Liver (tissue), 9 donors: ENCODE results near the gene CRYBA1. TPM values are rescaled to one million over a fixed set of nuclear protein-coding genes. Genes with fewer than 3 reads are reported as not detected.

Experiments
- DNase-seq: peaks from one replicate; pipeline ENCODE4 v3.0.0-alpha.2; 2017; ENCODE audit warnings: low spot score
- H3K27ac ChIP-seq, 2 donors: one replicate each; pipeline ENCODE4 v1.7.0; 2013; ENCODE audit warnings: inconsistent platforms in 2 of 2, low read length in 2 of 2, control low read depth in 1 of 2, low read depth in 1 of 2, mild to moderate bottlenecking in 1 of 2
- H3K27me3 ChIP-seq, 4 donors: one replicate each; pipeline versions ENCODE4 v1.6.1 to v1.7.0; 2013; ENCODE audit warnings: low read length in 3 of 4, inconsistent platforms in 1 of 4, mild to moderate bottlenecking in 1 of 4, moderate library complexity in 1 of 4; ENCODE audit not compliant: control insufficient read depth in 4 of 4, insufficient read depth in 4 of 4
- H3K36me3 ChIP-seq, 4 donors: one replicate each; pipeline versions ENCODE4 v1.6.1 to v1.7.0; 2013; ENCODE audit warnings: low read length in 3 of 4, mild to moderate bottlenecking in 3 of 4, low read depth in 1 of 4, moderate library complexity in 1 of 4; ENCODE audit not compliant: control insufficient read depth in 4 of 4, insufficient read depth in 3 of 4
- H3K4me1 ChIP-seq, 4 donors: one replicate each; pipeline versions ENCODE4 v1.6.1 to v1.7.0; 2013; ENCODE audit warnings: low read length in 3 of 4, mild to moderate bottlenecking in 3 of 4, moderate library complexity in 1 of 4; ENCODE audit not compliant: control insufficient read depth in 4 of 4, insufficient read depth in 4 of 4
- H3K4me3 ChIP-seq, 3 donors: one replicate each; pipeline versions ENCODE4 v1.6.1 to v1.7.0; 2013; ENCODE audit warnings: low read length in 3 of 3, control low read depth in 1 of 3, low read depth in 1 of 3, mild to moderate bottlenecking in 1 of 3
- H3K9ac ChIP-seq, 2 donors: one replicate each; pipeline ENCODE4 v1.7.0; 2013; ENCODE audit warnings: low read length in 2 of 2, mild to moderate bottlenecking in 2 of 2, moderate library complexity in 2 of 2, control low read depth in 1 of 2, low read depth in 1 of 2
- H3K9me3 ChIP-seq, 4 donors: one replicate each; pipeline versions ENCODE4 v1.6.1 to v1.7.0; 2013; ENCODE audit warnings: low read length in 3 of 4; ENCODE audit not compliant: control insufficient read depth in 4 of 4
- ATF3 ChIP-seq: IDR thresholded peaks from 2 replicates; pipeline ENCODE4 v1.6.1; 2016; ENCODE audit warnings: antibody characterized with exemption
- CTCF ChIP-seq: fragments of 150-350 bp; IDR thresholded peaks from 2 replicates; pipeline ENCODE4 v1.5.1; 2017; ENCODE audit warnings: improper control_type of control experiment, low read depth, low read length; ENCODE audit not compliant: missing input control
- EGR1 ChIP-seq, 2 donors: IDR thresholded peaks; 2 replicates each; pipeline ENCODE4 v1.6.1; 2016 to 2018; ENCODE audit warnings: antibody characterized with exemption in 2 of 2, low read depth in 2 of 2
- FOXA1 ChIP-seq: IDR thresholded peaks from 2 replicates; pipeline ENCODE4 v1.6.1; 2016; ENCODE audit warnings: antibody characterized with exemption
- GABPA ChIP-seq, 2 donors: IDR thresholded peaks in 1 of 2; conservative IDR thresholded peaks in 1 of 2; 2 replicates each; pipeline ENCODE4 v1.6.1; 2016; ENCODE audit warnings: antibody characterized with exemption in 2 of 2, mild to moderate bottlenecking in 1 of 2, moderate library complexity in 1 of 2
- HNF4A ChIP-seq, 2 donors: conservative IDR thresholded peaks; 2 replicates each; pipeline ENCODE4 v1.6.1; 2016; ENCODE audit warnings: antibody characterized with exemption in 2 of 2, mild to moderate bottlenecking in 2 of 2
- HNF4G ChIP-seq: IDR thresholded peaks from 2 replicates; pipeline ENCODE4 v1.6.1; 2016; ENCODE audit warnings: antibody characterized with exemption
- MAX ChIP-seq: IDR thresholded peaks from 2 replicates; pipeline ENCODE4 v1.6.1; 2016; ENCODE audit warnings: antibody characterized with exemption
- NR2F2 ChIP-seq: IDR thresholded peaks from 2 replicates; pipeline ENCODE4 v1.6.1; 2016; ENCODE audit warnings: antibody characterized with exemption
- RAD21 ChIP-seq, 2 donors: IDR thresholded peaks; 2 replicates each; pipeline ENCODE4 v1.6.1; 2016; ENCODE audit warnings: antibody characterized with exemption in 2 of 2, mild to moderate bottlenecking in 2 of 2
- REST ChIP-seq: IDR thresholded peaks from 2 replicates; pipeline ENCODE4 v1.6.1; 2016; ENCODE audit warnings: antibody characterized with exemption, mild to moderate bottlenecking
- RXRA ChIP-seq, 2 donors: IDR thresholded peaks; 2 replicates each; pipeline ENCODE4 v1.6.1; 2017 to 2018; ENCODE audit warnings: antibody characterized with exemption in 2 of 2, mild to moderate bottlenecking in 1 of 2
- SP1 ChIP-seq: IDR thresholded peaks from 2 replicates; pipeline ENCODE4 v1.6.1; 2018; ENCODE audit warnings: antibody characterized with exemption, mild to moderate bottlenecking
- TAF1 ChIP-seq: conservative IDR thresholded peaks from 2 replicates; pipeline ENCODE4 v1.6.1; 2016; ENCODE audit warnings: antibody characterized with exemption, mild to moderate bottlenecking
- YY1 ChIP-seq: IDR thresholded peaks from 2 replicates; pipeline ENCODE4 v1.6.1; 2016; ENCODE audit warnings: antibody characterized with exemption, mild to moderate bottlenecking
- ZBTB33 ChIP-seq: IDR thresholded peaks from 2 replicates; pipeline ENCODE4 v1.6.1; 2016; ENCODE audit warnings: antibody characterized with exemption
- WGBS: extraction: QIAGEN DNeasy Blood & Tissue Kit; methylation state at CpG from one replicate; pipeline ENCODE4 v1.1.7; 2013; 5-methylcytosine and 5-hydroxymethylcytosine counted together
- polyA plus RNA-seq, 2 donors: library from polyadenylated mRNA; stranded (reverse) in 1 of 2; unstranded in 1 of 2; fragments of 200-250 nt in 1 of 2; fragments of >200 nt in 1 of 2; fragmentation: Nextera tagmentation in 1 of 2; extraction: Ambion mirVana in 1 of 2; gene quantifications; one replicate each; pipeline versions ENCODE4 v1.2.1 to v1.2.3, GENCODE V29; 2013 to 2015
- total RNA-seq, 2 donors: library from RNA; depleted of rRNA; stranded (reverse); fragments of >200 nt; gene quantifications; one replicate each; pipeline ENCODE4 v1.2.3, GENCODE V29; 2014
- donor health status: healthy.
- donor health status: healthy.
- donor health status: healthy.
- donor health status: healthy.
- donor health status: healthy.

The CRYBA1 gene
- total and polyA plus RNA-seq, 4 donors, result not detected

- peaks cover 15 to 58% (median 46%) of the 10 kb centered on the region in 4 donors for H3K36me3 ChIP-seq
- TF ChIP-seq ATF3 (no peak), MAX (no peak), CTCF (no peak), ZBTB33 (no peak), NR2F2 (no peak), SP1 (no peak), GABPA (IDR thresholded peaks at IDR 0.05 in 1 of 2, conservative IDR thresholded peaks at IDR 0.05 in 1 of 2) (no peak), YY1 (no peak), FOXA1 (no peak), EGR1 (IDR thresholded peaks at IDR 0.05; ENCODE audit: low read depth in 2 of 2) (no peak), TAF1 (no peak), RXRA (IDR thresholded peaks at IDR 0.05) (no peak)
- H3K27me3 ChIP-seq, result no peaks in the 10 kb centered on the region
- H3K4me3 ChIP-seq, result no peak overlapping the region
- H3K9ac ChIP-seq, result no peak overlapping the region
- peaks cover 0 to 7% (median 3%) of the 10 kb centered on the region in 4 donors for H3K4me1 ChIP-seq
- peaks cover 0 to 2% (median 0%) of the 10 kb centered on the region in 4 donors for H3K9me3 ChIP-seq
- WGBS, result 75% methylated on average over 5 of the region's 5 CpGs
- no peak overlapping the region for H3K27ac ChIP-seq
- no peak for DNase-seq
These were observed 36.8 kb downstream of the CRYBA1 start for GRCh38 chr17:29283496-29283895.

- DNase-seq, result no peak
- TF ChIP-seq HNF4G (no peak), REST (no peak), ZBTB33 (no peak), CTCF (no peak), MAX (no peak), EGR1 (IDR thresholded peaks at IDR 0.05; ENCODE audit: low read depth in 2 of 2) (no peak), ATF3 (no peak), RAD21 (IDR thresholded peaks at IDR 0.05) (no peak), SP1 (no peak), TAF1 (no peak), YY1 (no peak), FOXA1 (no peak), RXRA (IDR thresholded peaks at IDR 0.05) (no peak), HNF4A (conservative IDR thresholded peaks at IDR 0.05) (no peak), GABPA (IDR thresholded peaks at IDR 0.05 in 1 of 2, conservative IDR thresholded peaks at IDR 0.05 in 1 of 2) (no peak)
- H3K4me3 ChIP-seq, result no peak overlapping the region
- H3K9ac ChIP-seq, result no peak overlapping the region
- peaks cover 0 to 2% (median 0%) of the 10 kb centered on the region in 4 donors for H3K9me3 ChIP-seq
- peaks cover 15 to 55% (median 42%) of the 10 kb centered on the region in 4 donors for H3K36me3 ChIP-seq
- H3K27ac ChIP-seq, result no peak overlapping the region
- peaks cover 0 to 8% (median 3%) of the 10 kb centered on the region in 4 donors for H3K4me1 ChIP-seq
- no peaks in the 10 kb centered on the region for H3K27me3 ChIP-seq
- 81% methylated on average over 2 of the region's 2 CpGs for WGBS
These were observed 37.3 kb downstream of the CRYBA1 start for GRCh38 chr17:29283961-29284360.
